ENCODE results near the gene SLC28A1.

Gene SLC28A1

GRCh38 chr15:84973492-84974460 lies 89.3 kb downstream of the SLC28A1 start:
- TF ChIP-seq CTCF (IDR thresholded peaks at IDR 0.05; ENCODE audit: low read depth, low read length), result no peak
- no peak overlapping the region for H3K4me3 ChIP-seq (ENCODE audit: low read depth, low read length)
- H3K27me3 ChIP-seq (ENCODE audit: insufficient read depth, low read depth, severe bottlenecking), result no peaks in the 10 kb centered on the region
- H3K9me3 ChIP-seq (ENCODE audit: severe bottlenecking), result no peaks in the 10 kb centered on the region
- no peak for DNase-seq
- H3K36me3 ChIP-seq, result no peaks in the 10 kb centered on the region
- no peak overlapping the region for H3K27ac ChIP-seq

- Histone ChIP-seq H3K4me3 (ENCODE audit: low read depth, low read length) (no peak overlapping the region), H3K27ac (no peak overlapping the region), H3K9me3 (ENCODE audit: severe bottlenecking) (no peaks in the 10 kb centered on the region), H3K36me3 (no peaks in the 10 kb centered on the region), H3K27me3 (ENCODE audit: insufficient read depth, low read depth, severe bottlenecking) (no peaks in the 10 kb centered on the region)
- no peak for DNase-seq
- TF ChIP-seq CTCF (IDR thresholded peaks at IDR 0.05; ENCODE audit: low read depth, low read length), result no peak
Observed at GRCh38 chr15:84975871-84976351, 91.4 kb downstream of the SLC28A1 start.

GRCh38 chr15:84976746-84977345 lies 92.4 kb downstream of the SLC28A1 start:
- no peak for TF ChIP-seq CTCF (IDR thresholded peaks at IDR 0.05; ENCODE audit: low read depth, low read length)
- H3K36me3 ChIP-seq, result no peaks in the 10 kb centered on the region
- no peak for DNase-seq
- H3K27ac ChIP-seq, result no peak overlapping the region
- no peaks in the 10 kb centered on the region for H3K9me3 ChIP-seq (ENCODE audit: severe bottlenecking)
- no peaks in the 10 kb centered on the region for H3K27me3 ChIP-seq (ENCODE audit: insufficient read depth, low read depth, severe bottlenecking)
- H3K4me3 ChIP-seq (ENCODE audit: low read depth, low read length), result no peak overlapping the region

- no peak for TF ChIP-seq CTCF (IDR thresholded peaks at IDR 0.05; ENCODE audit: low read depth, low read length)
- Histone ChIP-seq H3K4me3 (ENCODE audit: low read depth, low read length) (peak overlapping the region; percentile 77), H3K36me3 (no peaks in the 10 kb centered on the region), H3K27ac (peak overlapping the region; percentile 88; the same call in 1 of the 2 replicates), H3K27me3 (ENCODE audit: insufficient read depth, low read depth, severe bottlenecking) (no peaks in the 10 kb centered on the region), H3K9me3 (ENCODE audit: severe bottlenecking) (no peaks in the 10 kb centered on the region)
- peak; percentile 46 for DNase-seq
Observed at GRCh38 chr15:84979651-84980050, 95.2 kb downstream of the SLC28A1 start.

GRCh38 chr15:84980196-84981053 lies 96.0 kb downstream of the SLC28A1 start:
- peak; percentile 92 for DNase-seq
- H3K27ac ChIP-seq, result peak overlapping the region; percentile 88
- H3K9me3 ChIP-seq (ENCODE audit: severe bottlenecking), result no peaks in the 10 kb centered on the region
- H3K27me3 ChIP-seq (ENCODE audit: insufficient read depth, low read depth, severe bottlenecking), result no peaks in the 10 kb centered on the region
- no peak for TF ChIP-seq CTCF (IDR thresholded peaks at IDR 0.05; ENCODE audit: low read depth, low read length)
- H3K36me3 ChIP-seq, result no peaks in the 10 kb centered on the region
- peak overlapping the region; percentile 77 for H3K4me3 ChIP-seq (ENCODE audit: low read depth, low read length)
